GM21717 (cell line): Measurements from ENCODE around the gene RNF181.
"Not testable (repeated sequence)": the region's sequence is repeated elsewhere in the genome, so short reads cannot be mapped to it uniquely, and the experiment has no call there.

ENCODE experiments used
- ATAC-seq: cut with Tn5 transposase; IDR thresholded peaks from one replicate; pipeline ENCODE4 v1.9.1; 2021; ENCODE audit warnings: mild to moderate bottlenecking, moderate library complexity; ENCODE audit not compliant: unreplicated experiment

RNF181 gene

GRCh38 chr2:85594715-85595300 is 737 bp upstream of the RNF181 start:
- no peak for ATAC-seq

- ATAC-seq: no peak
Observed at GRCh38 chr2:85596026-85596333, 435 bp downstream of the RNF181 start.

GRCh38 chr2:85596486-85597143 is 1.1 kb downstream of the RNF181 start:
- no peak for ATAC-seq

GRCh38 chr2:85597241-85597640 is 1.7 kb downstream of the RNF181 start:
- ATAC-seq: no peak

- no peak for ATAC-seq
Observed at GRCh38 chr2:85598594-85599340, 3.2 kb downstream of the RNF181 start.

GRCh38 chr2:85599468-85600234 is 4.1 kb downstream of the RNF181 start:
- ATAC-seq: no peak

GRCh38 chr2:85600235-85600575 is 4.7 kb downstream of the RNF181 start:
- no peak for ATAC-seq

GRCh38 chr2:85600951-85601770 is 5.6 kb downstream of the RNF181 start:
- ATAC-seq: no peak

GRCh38 chr2:85601771-85602475 is 6.4 kb downstream of the RNF181 start:
- peak; percentile 24 for ATAC-seq

- ATAC-seq: peak; percentile 92
Observed at GRCh38 chr2:85602476-85603234, 7.1 kb downstream of the RNF181 start, which contains the start of gene TMEM150A. TMEM150A (minus strand) TSS chr2:85602698; CDS start chr2:85601948, 750 bp downstream.

- not testable (repeated sequence) for ATAC-seq
Observed at GRCh38 chr2:85604133-85604444, 8.5 kb downstream of the RNF181 start.

GRCh38 chr2:85604568-85605339 is 9.2 kb downstream of the RNF181 start:
- ATAC-seq: no peak

GRCh38 chr2:85605406-85606115 is 10.0 kb downstream of the RNF181 start:
- no peak for ATAC-seq

GRCh38 chr2:85606116-85606455 is 10.5 kb downstream of the RNF181 start:
- ATAC-seq: no peak

- ATAC-seq: no peak
Observed at GRCh38 chr2:85607268-85608215, 12.0 kb downstream of the RNF181 start.

GRCh38 chr2:85611217-85611704 is 15.7 kb downstream of the RNF181 start:
- no peak for ATAC-seq
